Uterus (tissue), 4 donors: ENCODE data around the gene HIPK2. TPM values are rescaled to one million over a fixed set of nuclear protein-coding genes. Genes with fewer than 3 reads are reported as not detected.

Experiments
- DNase-seq, 2 donors: peaks; one replicate each; pipeline ENCODE4 v3.0.0-alpha.2; 2019 to 2020
- H3K27ac ChIP-seq, 2 donors: fragments of 200-600 bp; sonication (generic); 1 replicate in 1 of 2; 2 replicates in 1 of 2; pipeline ENCODE4 v1.5.1; 2016 to 2018
- H3K27me3 ChIP-seq, 2 donors: fragments of 200-600 bp; sonication (generic); one replicate each; pipeline ENCODE4 v1.5.1; 2018 to 2019; ENCODE audit warnings: control low read depth in 1 of 2
- H3K36me3 ChIP-seq, 2 donors: fragments of 200-600 bp; sonication (generic); one replicate each; pipeline ENCODE4 v1.5.1; 2019; ENCODE audit warnings: control low read depth in 1 of 2
- H3K4me1 ChIP-seq, 2 donors: fragments of 200-600 bp; sonication (generic); one replicate each; pipeline ENCODE4 v1.5.1; 2018 to 2019; ENCODE audit warnings: control low read depth in 1 of 2
- H3K4me3 ChIP-seq, 2 donors: fragments of 200-600 bp; sonication (generic); 1 replicate in 1 of 2; 2 replicates in 1 of 2; pipeline ENCODE4 v1.5.1; 2018 to 2019; ENCODE audit warnings: mild to moderate bottlenecking in 1 of 2
- H3K9me3 ChIP-seq, 2 donors: fragments of 200-600 bp; sonication (generic); one replicate each; pipeline ENCODE4 v1.5.1; 2019; ENCODE audit warnings: control low read depth in 1 of 2
- POLR2A ChIP-seq, 2 donors: fragments of 450-650 bp; IDR thresholded peaks; one replicate each; pipeline ENCODE4 v1.6.1; 2016; ENCODE audit warnings: antibody characterized with exemption in 2 of 2, mild to moderate bottlenecking in 1 of 2, moderate library complexity in 1 of 2
- intact Hi-C: fragments of 100-400 bp; cut with DNase I; formaldehyde crosslinking; loops from one replicate; pipeline ENCODE4 v1.15.1; 2023; ENCODE audit warnings: low total_unique reads
- total RNA-seq, 4 donors: library from RNA; depleted of rRNA in 3 of 4; stranded (reverse); fragments of >200 nt in 3 of 4; gene quantifications; one replicate each; pipeline versions ENCODE4 v1.1.0 to v1.2.4, GENCODE V29; 2014 to 2023
- TF ChIP-seq, protein P1 (sequence below), 4 experiments: fragments of 200-600 bp in 2 of 4; fragments of 450-650 bp in 2 of 4; sonication (generic) in 2 of 4; IDR thresholded peaks; one replicate each; pipeline ENCODE4 v1.5.1; 2016 to 2019; ENCODE audit warnings: antibody characterized with exemption in 4 of 4, mild to moderate bottlenecking in 2 of 4, moderate library complexity in 1 of 4
- donor health status: DM: yes; HTN: yes; CAD: no.

Gene HIPK2
- total RNA-seq, 4 donors from 2014 or later: 9.4 to 65.8 (median 19.2) TPM

- no peaks in the 10 kb centered on the region for H3K9me3 ChIP-seq
- intact Hi-C loops: no loop called here
- H3K27ac ChIP-seq: peak overlapping the region; percentile 62 to 70
- TF ChIP-seq, protein P1, sequence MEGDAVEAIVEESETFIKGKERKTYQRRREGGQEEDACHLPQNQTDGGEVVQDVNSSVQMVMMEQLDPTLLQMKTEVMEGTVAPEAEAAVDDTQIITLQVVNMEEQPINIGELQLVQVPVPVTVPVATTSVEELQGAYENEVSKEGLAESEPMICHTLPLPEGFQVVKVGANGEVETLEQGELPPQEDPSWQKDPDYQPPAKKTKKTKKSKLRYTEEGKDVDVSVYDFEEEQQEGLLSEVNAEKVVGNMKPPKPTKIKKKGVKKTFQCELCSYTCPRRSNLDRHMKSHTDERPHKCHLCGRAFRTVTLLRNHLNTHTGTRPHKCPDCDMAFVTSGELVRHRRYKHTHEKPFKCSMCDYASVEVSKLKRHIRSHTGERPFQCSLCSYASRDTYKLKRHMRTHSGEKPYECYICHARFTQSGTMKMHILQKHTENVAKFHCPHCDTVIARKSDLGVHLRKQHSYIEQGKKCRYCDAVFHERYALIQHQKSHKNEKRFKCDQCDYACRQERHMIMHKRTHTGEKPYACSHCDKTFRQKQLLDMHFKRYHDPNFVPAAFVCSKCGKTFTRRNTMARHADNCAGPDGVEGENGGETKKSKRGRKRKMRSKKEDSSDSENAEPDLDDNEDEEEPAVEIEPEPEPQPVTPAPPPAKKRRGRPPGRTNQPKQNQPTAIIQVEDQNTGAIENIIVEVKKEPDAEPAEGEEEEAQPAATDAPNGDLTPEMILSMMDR (IDR thresholded peaks at IDR 0.05): no peak
- TF ChIP-seq POLR2A (IDR thresholded peaks at IDR 0.05): no peak
- no peaks in the 10 kb centered on the region for H3K4me1 ChIP-seq
- no peak for DNase-seq
- no peak overlapping the region for H3K4me3 ChIP-seq
- no peaks in the 10 kb centered on the region for H3K36me3 ChIP-seq
- H3K27me3 ChIP-seq: no peaks in the 10 kb centered on the region
These were observed 97.8 kb downstream of the HIPK2 start for GRCh38 chr7:139679731-139680594.

GRCh38 chr7:139676390-139676789, 101.4 kb downstream of the HIPK2 start:
- H3K27me3 ChIP-seq: no peaks in the 10 kb centered on the region
- no peak overlapping the region for H3K4me3 ChIP-seq
- no peaks in the 10 kb centered on the region for H3K36me3 ChIP-seq
- no peak overlapping the region for H3K27ac ChIP-seq
- H3K4me1 ChIP-seq: no peaks in the 10 kb centered on the region
- TF ChIP-seq, protein P1 (IDR thresholded peaks at IDR 0.05): no peak
- no peak for TF ChIP-seq POLR2A (IDR thresholded peaks at IDR 0.05)
- intact Hi-C loops: no loop called here
- H3K9me3 ChIP-seq: no peaks in the 10 kb centered on the region
- no peak for DNase-seq

GRCh38 chr7:139675127-139676125, 102.4 kb downstream of the HIPK2 start:
- Histone ChIP-seq H3K4me3 (no peak overlapping the region), H3K4me1 (no peaks in the 10 kb centered on the region), H3K36me3 (no peaks in the 10 kb centered on the region), H3K27ac (no peak overlapping the region), H3K9me3 (no peaks in the 10 kb centered on the region), H3K27me3 (no peaks in the 10 kb centered on the region)
- no peak for DNase-seq
- TF ChIP-seq, protein P1 (IDR thresholded peaks at IDR 0.05): no peak
- no peak for TF ChIP-seq POLR2A (IDR thresholded peaks at IDR 0.05)
- intact Hi-C loops: no loop called here

DNA sequence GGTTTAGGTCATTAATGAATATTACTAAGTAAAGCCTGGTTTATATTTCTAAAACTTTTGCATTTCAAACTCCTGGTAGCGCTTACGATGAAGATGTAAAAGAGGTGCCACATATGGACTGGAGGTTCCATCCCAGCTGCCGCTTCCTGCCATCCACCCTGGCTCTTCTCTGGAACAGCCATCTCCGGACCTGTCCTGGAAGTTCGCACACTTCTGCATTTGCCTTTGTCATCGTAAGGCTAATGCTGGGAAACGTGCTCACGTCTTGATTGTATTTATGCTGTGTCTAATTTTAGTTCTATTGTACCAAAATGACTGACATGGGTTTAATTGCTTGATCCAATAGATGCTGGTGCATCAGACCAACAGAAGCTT, 103.1 kb downstream of the HIPK2 start:
- Histone ChIP-seq H3K4me3 (no peak overlapping the region), H3K27me3 (no peaks in the 10 kb centered on the region), H3K36me3 (no peaks in the 10 kb centered on the region), H3K9me3 (no peaks in the 10 kb centered on the region), H3K27ac (no peak overlapping the region), H3K4me1 (no peaks in the 10 kb centered on the region)
- TF ChIP-seq POLR2A (IDR thresholded peaks at IDR 0.05): no peak
- TF ChIP-seq, protein P1 (IDR thresholded peaks at IDR 0.05): no peak
- no peak for DNase-seq
- intact Hi-C loops: no loop called here
